ENCODE results near the gene AQP4. TPM values are rescaled to one million over a fixed set of nuclear protein-coding genes. Genes with fewer than 3 reads are reported as not detected.

The AQP4 gene
- total RNA-seq, 4 donors from 2014 or later = 0.30 TPM; not detected in 3

DNA sequence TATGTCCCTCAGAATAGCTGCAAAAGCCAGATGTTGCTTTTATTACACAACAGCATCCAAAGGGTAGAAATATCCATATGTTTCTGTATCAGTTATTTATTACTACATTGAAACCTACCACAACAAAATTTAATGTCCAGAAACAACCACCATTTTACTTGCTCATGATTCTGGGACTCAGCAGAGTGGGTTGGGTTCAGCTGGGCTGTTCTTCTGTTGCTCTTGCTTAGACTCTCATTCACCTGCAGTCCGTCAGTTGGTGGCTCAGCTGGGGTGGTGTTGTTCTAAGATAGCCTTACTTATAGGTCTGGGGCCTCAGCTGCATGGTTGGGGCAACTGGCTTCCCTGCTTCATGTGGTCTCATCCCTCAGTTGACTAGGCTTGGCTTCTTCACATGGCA, 21.7 kb downstream of the AQP4 start:
- DNase-seq (ENCODE audit: low spot score in 2 of 2) = no peak
- Histone ChIP-seq H3K27ac (no peak overlapping the region), H3K9me3 (peaks cover 0 to 10% (median 0%) of the 10 kb centered on the region in 4 donors), H3K36me3 (no peaks in the 10 kb centered on the region), H3K4me1 (no peaks in the 10 kb centered on the region), H3K27me3 (no peaks in the 10 kb centered on the region), H3K4me3 (no peak overlapping the region)
- TF ChIP-seq EP300 (IDR thresholded peaks at IDR 0.05) (no peak), CTCF (IDR thresholded peaks at IDR 0.05) (no peak), POLR2A (IDR thresholded peaks at IDR 0.05) (no peak)
- WGBS, 2 donors = 93 to 94% methylated on average over 1 of the region's 1 CpG

- Histone ChIP-seq H3K9me3 (peaks cover 0 to 10% (median 0%) of the 10 kb centered on the region in 4 donors), H3K27ac (no peak overlapping the region), H3K4me1 (no peaks in the 10 kb centered on the region), H3K36me3 (no peaks in the 10 kb centered on the region), H3K4me3 (no peak overlapping the region), H3K27me3 (no peaks in the 10 kb centered on the region)
- 78 to 83% methylated on average over 5 of the region's 5 CpGs for WGBS, 2 donors
- TF ChIP-seq CTCF (IDR thresholded peaks at IDR 0.05) (no peak), POLR2A (IDR thresholded peaks at IDR 0.05) (no peak), EP300 (IDR thresholded peaks at IDR 0.05) (no peak)
- no peak for DNase-seq (ENCODE audit: low spot score in 2 of 2)
Measured at GRCh38 chr18:26840965-26841364, 24.5 kb downstream of the AQP4 start.

GRCh38 chr18:26839609-26840008, 25.9 kb downstream of the AQP4 start:
- Histone ChIP-seq H3K27me3 (no peaks in the 10 kb centered on the region), H3K4me1 (no peaks in the 10 kb centered on the region), H3K4me3 (no peak overlapping the region), H3K27ac (no peak overlapping the region), H3K36me3 (no peaks in the 10 kb centered on the region), H3K9me3 (peaks cover 0 to 10% (median 0%) of the 10 kb centered on the region in 4 donors)
- 48% methylated on average over 2 of the region's 2 CpGs for WGBS, 2 donors
- no peak for TF ChIP-seq EP300 (IDR thresholded peaks at IDR 0.05)
- TF ChIP-seq POLR2A (IDR thresholded peaks at IDR 0.05) = no peak
- TF ChIP-seq CTCF (IDR thresholded peaks at IDR 0.05) = no peak
- no peak for DNase-seq (ENCODE audit: low spot score in 2 of 2)

DNA sequence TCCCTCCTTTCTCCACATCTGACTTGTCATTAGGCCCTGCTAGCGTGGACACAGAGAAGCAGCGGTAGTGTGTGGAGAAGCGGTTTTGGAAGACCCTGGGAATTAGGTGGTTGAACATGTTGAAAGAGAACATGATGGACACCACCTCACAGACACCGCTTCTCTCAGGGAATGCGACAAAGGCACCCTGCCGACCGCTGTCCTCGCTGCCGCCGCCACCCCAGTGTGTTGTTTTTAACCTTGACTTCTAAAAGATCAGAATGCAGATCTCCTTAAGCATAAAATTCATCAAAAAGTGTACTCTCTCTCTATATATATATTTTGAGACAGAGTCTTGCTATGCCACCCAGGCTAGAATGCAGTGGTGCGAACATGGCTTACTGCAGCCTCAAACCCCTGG, 33.2 kb downstream of the AQP4 start:
- no peak for DNase-seq (ENCODE audit: low spot score in 2 of 2)
- WGBS, 2 donors = 96 to 98% methylated on average over 11 of the region's 11 CpGs
- Histone ChIP-seq H3K9me3 (no peaks in the 10 kb centered on the region), H3K36me3 (no peaks in the 10 kb centered on the region), H3K4me1 (no peaks in the 10 kb centered on the region), H3K27me3 (no peaks in the 10 kb centered on the region), H3K27ac (no peak overlapping the region), H3K4me3 (no peak overlapping the region)
- TF ChIP-seq POLR2A (IDR thresholded peaks at IDR 0.05) = no peak
- no peak for TF ChIP-seq CTCF (IDR thresholded peaks at IDR 0.05)
- TF ChIP-seq EP300 (IDR thresholded peaks at IDR 0.05) = no peak

GRCh38 chr18:26827581-26827980, 37.9 kb downstream of the AQP4 start:
- H3K27me3 ChIP-seq = no peaks in the 10 kb centered on the region
- 49 to 53% methylated on average over 3 of the region's 3 CpGs for WGBS, 2 donors
- TF ChIP-seq EP300 (IDR thresholded peaks at IDR 0.05) (no peak), CTCF (IDR thresholded peaks at IDR 0.05) (no peak), POLR2A (IDR thresholded peaks at IDR 0.05) (no peak)

More at GRCh38 chr18:26827581-26827980, 37.9 kb downstream of the AQP4 start:
- H3K27ac ChIP-seq = no peak overlapping the region
- H3K4me3 ChIP-seq = no peak overlapping the region
- H3K36me3 ChIP-seq = no peaks in the 10 kb centered on the region
- DNase-seq (ENCODE audit: low spot score in 2 of 2) = no peak
- H3K9me3 ChIP-seq = no peaks in the 10 kb centered on the region
- no peaks in the 10 kb centered on the region for H3K4me1 ChIP-seq

Measured in tibial nerve (tissue), 4 donors.